H1 (cell line): ENCODE measurements around the gene CHD8. TPM values are rescaled to one million over a fixed set of nuclear protein-coding genes. Genes with fewer than 3 reads are reported as not detected.

Source experiments
- CTCF ChIA-PET: fragments of 300-600 bp; sonication (Branson Sonifier 250); formaldehyde crosslinking; loops from one replicate; lab custom pipeline; 2021; ENCODE audit not compliant: partially characterized antibody; lab: Charles Lee
- POLR2A ChIA-PET: fragments of 300-600 bp; sonication (Branson Sonifier 250); formaldehyde crosslinking; loops from one replicate; lab custom pipeline; 2021; ENCODE audit warnings: inconsistent platforms; ENCODE audit not compliant: partially characterized antibody; lab: Charles Lee
- DNase-seq, 2 experiments: peaks; one replicate each; pipeline versions ENCODE4 v3.0.0 to v3.0.0-alpha.2; 2010 to 2022; ENCODE audit warnings: low spot score in 2 of 2, low read depth in 1 of 2, mixed read lengths in 1 of 2
- FAIRE-seq: peaks from 2 replicates; lab custom pipeline; 2011; peaks lifted over from hg19 to GRCh38; lab: Jason Lieb, UNC
- H2AFZ ChIP-seq: 2 replicates; pipeline ENCODE4 v1.8.1; 2012; ENCODE audit warnings: low read length, inconsistent platforms
- H2AK5ac ChIP-seq: 2 replicates; pipeline ENCODE4 v1.6.1; 2013; ENCODE audit warnings: low read depth, low read length
- H2BK120ac ChIP-seq: replicated peaks from 2 replicates; pipeline ENCODE3; 2013; ENCODE audit warnings: low read depth, low read length, inconsistent platforms
- H2BK12ac ChIP-seq: 2 replicates; pipeline ENCODE4 v1.6.1; 2013; ENCODE audit warnings: low read depth, low read length
- H2BK15ac ChIP-seq: 2 replicates; pipeline ENCODE4 v1.6.1; 2013; ENCODE audit warnings: low read length
- H2BK20ac ChIP-seq: 2 replicates; pipeline ENCODE4 v1.6.1; 2013; ENCODE audit warnings: low read length
- H2BK5ac ChIP-seq: 2 replicates; pipeline ENCODE4 v1.6.1; 2013; ENCODE audit warnings: low read depth, low read length
- H3K14ac ChIP-seq: 2 replicates; pipeline ENCODE4 v1.6.1; 2013; ENCODE audit warnings: inconsistent platforms; ENCODE audit not compliant: insufficient read length
- H3K18ac ChIP-seq: 2 replicates; pipeline ENCODE4 v1.6.1; 2013; ENCODE audit warnings: low read length; ENCODE audit errors: extremely low read depth
- H3K23ac ChIP-seq: 2 replicates; pipeline ENCODE4 v1.6.1; 2013; ENCODE audit warnings: inconsistent platforms; ENCODE audit not compliant: insufficient read length
- H3K23me2 ChIP-seq: 2 replicates; pipeline ENCODE4 v1.6.1; 2013; ENCODE audit warnings: low read depth, low read length
- H3K27ac ChIP-seq: 2 replicates; pipeline ENCODE4 v1.6.1; 2011; ENCODE audit warnings: low read depth, low read length, inconsistent platforms
- H3K27me3 ChIP-seq, 4 experiments: replicated peaks in 1 of 4; 1 replicate in 1 of 4; 2 replicates in 3 of 4; pipeline versions ENCODE4 v1.6.1 to v1.8.1; 2011 to 2013; ENCODE audit warnings: low read length in 3 of 4, mild to moderate bottlenecking in 3 of 4, inconsistent platforms in 2 of 4, mixed read lengths in 2 of 4, moderate library complexity in 1 of 4; ENCODE audit not compliant: control insufficient read depth in 3 of 4, insufficient read depth in 3 of 4; ENCODE audit errors: extremely low read depth in 1 of 4
- H3K36me3 ChIP-seq, 4 experiments: 2 replicates each; pipeline versions ENCODE4 v1.6.1 to v1.8.1; 2011 to 2013; ENCODE audit warnings: mild to moderate bottlenecking in 4 of 4, low read length in 3 of 4, moderate library complexity in 2 of 4, control low read depth in 1 of 4, inconsistent platforms in 1 of 4; ENCODE audit not compliant: insufficient read depth in 4 of 4, control insufficient read depth in 2 of 4
- H3K4ac ChIP-seq: replicated peaks from 2 replicates; pipeline ENCODE3; 2013; ENCODE audit warnings: low read length, low read depth, mixed read lengths, inconsistent platforms; ENCODE audit not compliant: insufficient read length
- H3K4me1 ChIP-seq, 4 experiments: replicated peaks in 1 of 4; 1 replicate in 1 of 4; 2 replicates in 3 of 4; pipeline versions ENCODE4 v1.6.1 to v1.8.1; 2011 to 2013; ENCODE audit warnings: low read length in 3 of 4, inconsistent platforms in 2 of 4, mixed read lengths in 1 of 4; ENCODE audit not compliant: insufficient read depth in 4 of 4, control insufficient read depth in 3 of 4
- H3K4me2 ChIP-seq, 2 experiments: 2 replicates each; pipeline versions ENCODE4 v1.6.1 to v1.8.1; 2011 to 2013; ENCODE audit warnings: low read depth in 2 of 2, low read length in 2 of 2, control low read depth in 1 of 2, inconsistent platforms in 1 of 2, mild to moderate bottlenecking in 1 of 2; ENCODE audit not compliant: insufficient read depth in 1 of 2
- H3K4me3 ChIP-seq, 4 experiments: fragments of 200-600, 300-600 bp in 1 of 4; sonication (generic), shearing (Covaris generic), sonication (Bioruptor Twin) in 1 of 4; 2 replicates each; pipeline versions ENCODE4 v1.5.1 to v1.8.1; 2011 to 2016; ENCODE audit warnings: low read length in 4 of 4, low read depth in 3 of 4, control low read depth in 2 of 4, inconsistent platforms in 2 of 4, mild to moderate bottlenecking in 2 of 4, mixed read lengths in 1 of 4, moderate library complexity in 1 of 4; ENCODE audit not compliant: insufficient read depth in 2 of 4; ENCODE audit errors: extremely low read depth in 1 of 4
- H3K56ac ChIP-seq: replicated peaks from 2 replicates; pipeline ENCODE3; 2013; ENCODE audit warnings: low read depth, mild to moderate bottlenecking, mixed read lengths, low read length, inconsistent platforms; ENCODE audit not compliant: insufficient read length
- H3K79me1 ChIP-seq: 2 replicates; pipeline ENCODE4 v1.6.1; 2013; ENCODE audit warnings: low read depth, low read length, control low read depth
- H3K79me2 ChIP-seq, 2 experiments: 2 replicates each; pipeline versions ENCODE4 v1.6.1 to v1.8.1; 2012 to 2013; ENCODE audit warnings: low read length in 2 of 2, mild to moderate bottlenecking in 2 of 2, inconsistent platforms in 1 of 2; ENCODE audit not compliant: insufficient read depth in 2 of 2, control insufficient read depth in 1 of 2
- H3K9ac ChIP-seq, 4 experiments: replicated peaks in 1 of 4; 1 replicate in 1 of 4; 2 replicates in 3 of 4; pipeline versions ENCODE4 v1.6.1 to v1.8.1; 2011 to 2013; ENCODE audit warnings: low read depth in 3 of 4, low read length in 3 of 4, control low read depth in 2 of 4, mild to moderate bottlenecking in 2 of 4, moderate library complexity in 2 of 4, inconsistent platforms in 1 of 4; ENCODE audit errors: extremely low read depth in 1 of 4
- H3K9me3 ChIP-seq, 2 experiments: 2 replicates each; pipeline versions ENCODE4 v1.6.1 to v1.8.1; 2012 to 2013; ENCODE audit warnings: mild to moderate bottlenecking in 2 of 2, moderate library complexity in 2 of 2, control low read depth in 1 of 2, inconsistent platforms in 1 of 2, low read depth in 1 of 2, low read length in 1 of 2, mixed read lengths in 1 of 2; ENCODE audit not compliant: insufficient read depth in 2 of 2
- H4K20me1 ChIP-seq, 2 experiments: replicated peaks in 1 of 2; 2 replicates each; pipeline versions ENCODE3 to v1.8.1; 2011 to 2013; ENCODE audit warnings: inconsistent platforms in 2 of 2, low read length in 2 of 2, mild to moderate bottlenecking in 1 of 2; ENCODE audit not compliant: insufficient read depth in 2 of 2, control insufficient read depth in 1 of 2
- H4K5ac ChIP-seq: 2 replicates; pipeline ENCODE4 v1.6.1; 2013; ENCODE audit warnings: low read length, low read depth, mixed read lengths, inconsistent platforms; ENCODE audit not compliant: insufficient read length
- H4K8ac ChIP-seq: 2 replicates; pipeline ENCODE4 v1.8.0; 2013; ENCODE audit warnings: mild to moderate bottlenecking, moderate library complexity, low read length, inconsistent platforms; ENCODE audit not compliant: insufficient read depth; ENCODE audit errors: extremely low read depth
- H4K91ac ChIP-seq: replicated peaks from 2 replicates; pipeline ENCODE3; 2013; ENCODE audit warnings: low read length, mixed read lengths, inconsistent platforms; ENCODE audit not compliant: insufficient read length
- GABPA ChIP-seq: IDR thresholded peaks from 2 replicates; pipeline ENCODE4 v1.6.1; 2011; ENCODE audit warnings: mild to moderate bottlenecking, low read length, moderate library complexity, borderline replicate concordance; ENCODE audit not compliant: insufficient read depth
- HDAC2 ChIP-seq, 2 experiments: fragments of 300-600 bp in 1 of 2; sonication (generic) in 1 of 2; IDR thresholded peaks; 2 replicates each; pipeline ENCODE4 v1.6.1; 2011 to 2012; ENCODE audit warnings: low read depth in 2 of 2, low read length in 2 of 2, mild to moderate bottlenecking in 2 of 2, moderate library complexity in 2 of 2, borderline replicate concordance in 1 of 2, inconsistent platforms in 1 of 2
- HDAC6 ChIP-seq: IDR thresholded peaks from one replicate; pipeline ENCODE4 v1.7.1; 2012; ENCODE audit warnings: low read depth, mild to moderate bottlenecking, inconsistent platforms, low read length, moderate library complexity
- JUND ChIP-seq: IDR thresholded peaks from 2 replicates; pipeline ENCODE4 v1.6.1; 2011; ENCODE audit warnings: mild to moderate bottlenecking, improper control_type of control experiment, low read length
- KDM5A ChIP-seq: fragments of 200-600 bp; IDR thresholded peaks from 2 replicates; pipeline ENCODE4 v1.7.1; 2012; ENCODE audit warnings: mild to moderate bottlenecking, low read length, inconsistent platforms, mixed read lengths
- POU5F1 ChIP-seq: IDR thresholded peaks from 2 replicates; pipeline ENCODE4 v1.6.1; 2011; ENCODE audit warnings: low read depth, mild to moderate bottlenecking, low read length, moderate library complexity
- RBBP5 ChIP-seq: IDR thresholded peaks from 2 replicates; pipeline ENCODE4 v1.7.1; 2012; ENCODE audit warnings: low read depth, mild to moderate bottlenecking, inconsistent platforms, low read length, moderate library complexity, borderline replicate concordance
- SIRT6 ChIP-seq: IDR thresholded peaks from one replicate; pipeline ENCODE4 v1.7.1; 2012; ENCODE audit warnings: low read length, inconsistent platforms
- TCF12 ChIP-seq: IDR thresholded peaks from 2 replicates; pipeline ENCODE4 v1.6.1; 2011; ENCODE audit warnings: low read depth, mild to moderate bottlenecking, low read length
- WGBS, 2 experiments: shearing (Covaris generic) in 1 of 2; methylation state at CpG; one replicate each; pipeline versions ENCODE4 v1.1.6 to v1.1.7; 2013 to 2015; ENCODE audit warnings: low lambda C conversion rate in 2 of 2, mixed read lengths in 2 of 2, inconsistent platforms in 1 of 2, low coverage in 1 of 2, missing lambda C conversion rate in 1 of 2; ENCODE audit not compliant: insufficient replicate concordance in 2 of 2, insufficient coverage in 1 of 2, insufficient read length in 1 of 2; ENCODE audit errors: extremely low coverage in 1 of 2, missing lambda C conversion rate in 1 of 2; 5-methylcytosine and 5-hydroxymethylcytosine counted together
- polyA plus RNA-seq, 7 experiments: library from polyadenylated mRNA; depleted of rRNA in 3 of 7; stranded (reverse) in 5 of 7; unstranded in 2 of 7; fragments of >200 nt in 5 of 7; fragments of 200-250 nt in 2 of 7; gene quantifications; 1 replicate in 5 of 7; 2 replicates in 1 of 7; 4 replicates in 1 of 7; pipeline versions ENCODE4 v1.2.1 to v1.2.3, GENCODE V29; 2011 to 2013; ENCODE audit warnings: missing spikeins in 2 of 7, mixed read lengths in 2 of 7
- total RNA-seq: library from RNA; stranded (reverse); fragmentation: NEBNext Ultra II Directional; extraction: Animal tissue kit (Norgen Biotek cat#: 25700); gene quantifications from 2 replicates; pipeline ENCODE4 v1.2.1, GENCODE V29; 2021

The CHD8 gene
- total and polyA plus RNA-seq, 2 of the 8 experiments (the other 6 are each of a cell fraction or from before 2014, with no cell fraction given), result 88.3 to 140 TPM

DNA sequence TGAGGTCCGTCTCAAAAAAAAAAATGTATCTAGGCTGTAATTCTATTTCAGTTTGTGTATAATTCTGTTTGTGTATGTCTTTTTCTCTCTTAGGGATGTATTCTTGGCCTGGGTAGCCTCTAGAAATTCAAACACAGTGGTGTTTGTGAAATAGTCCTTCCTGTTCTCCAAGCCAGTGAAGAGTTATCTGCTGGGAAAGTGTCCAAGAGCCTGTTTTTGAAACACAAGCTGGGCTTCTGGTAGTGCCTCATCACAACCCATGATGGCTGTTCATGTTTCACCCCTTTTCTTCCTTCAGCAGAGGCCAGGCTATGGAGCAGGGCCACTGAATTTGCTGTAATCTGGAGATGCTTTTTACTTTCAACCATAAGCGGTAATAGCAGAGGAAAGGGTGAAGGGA lies 40.5 kb upstream of the CHD8 start:
- no peaks in the 10 kb centered on the region for H3K9me3 ChIP-seq
- no peak overlapping the region for H3K27ac ChIP-seq
- WGBS, 2 experiments, result 97% methylated on average over 2 of the region's 2 CpGs; no CpG with 5 or more reads in 1 of the 2 experiments
- no peak overlapping the region for H3K4me3 ChIP-seq
- H3K36me3 ChIP-seq, result peaks cover 27 to 86% (median 67%) of the 10 kb centered on the region in 4 experiments
- H3K4me2 ChIP-seq, result no peak overlapping the region
- no peak overlapping the region for H2BK12ac ChIP-seq
- H4K5ac ChIP-seq, result no peak overlapping the region
- H3K56ac ChIP-seq, result no peak overlapping the region
- no peak overlapping the region for H2BK5ac ChIP-seq
- H4K20me1 ChIP-seq, result peaks cover 0 to 1% of the 10 kb centered on the region in 2 experiments
- H3K79me1 ChIP-seq, result no peaks in the 10 kb centered on the region
- no peak overlapping the region for H3K18ac ChIP-seq
- ChIA-PET CTCF (interaction anchor here (0.6 to 2.6 kb wide), 6 partner anchors 27 to 82 kb away, joined by 3 to 7 read pairs (median 4); no protein-coding TSS in a partner anchor), POLR2A (interaction anchor here (0.6 to 3.4 kb wide), 8 partner anchors 11 to 802 kb away, joined by 3 to 21 read pairs (median 5); partner anchors contain the start of genes METTL3 and SALL2)
- H3K9ac ChIP-seq, result no peak overlapping the region
- H2BK120ac ChIP-seq, result no peak overlapping the region
- no peak overlapping the region for H4K91ac ChIP-seq
- DNase-seq (peak in 1 of 2 experiments; percentile 27), FAIRE-seq (no peak)
- H2BK20ac ChIP-seq, result no peak overlapping the region
- no peak overlapping the region for H3K23ac ChIP-seq
- no peak overlapping the region for H3K14ac ChIP-seq
- H2AK5ac ChIP-seq, result no peak overlapping the region
- H3K79me2 ChIP-seq, result no peaks in the 10 kb centered on the region
- no peaks in the 10 kb centered on the region for H3K27me3 ChIP-seq
- H3K4me1 ChIP-seq, result peaks cover 0 to 2% (median 1%) of the 10 kb centered on the region in 4 experiments; a peak in 2 of 7 replicates
- no peak overlapping the region for H3K4ac ChIP-seq
- no peak overlapping the region for H2AFZ ChIP-seq
- no peak overlapping the region for H4K8ac ChIP-seq
- H3K23me2 ChIP-seq, result no peaks in the 10 kb centered on the region
- no peak overlapping the region for H2BK15ac ChIP-seq
- TF ChIP-seq RBBP5 (no peak), TCF12 (no peak), SIRT6 (no peak), GABPA (no peak), KDM5A (no peak), JUND (no peak), HDAC6 (no peak), HDAC2 (IDR thresholded peaks at IDR 0.05; ENCODE audit: borderline replicate concordance in 1 of 2, low read depth in 2 of 2, low read length in 2 of 2) (no peak), POU5F1 (no peak)
